Measurements from ENCODE around the gene TNFSF12. TPM values are rescaled to one million over a fixed set of nuclear protein-coding genes. Genes with fewer than 3 reads are reported as not detected.
A peak's percentile ranks its signal among the peaks of the same experiment; 100 is the strongest.

TNFSF12 gene
- total RNA-seq, 1 experiment from 2014 or later: 5.9 TPM

- Histone ChIP-seq H3K4me1 (replicated peaks) (no peaks in the 10 kb centered on the region), H3K36me3 (peaks cover 38% of the 10 kb centered on the region), H3K27ac (no peak overlapping the region), H3K9me3 (replicated peaks) (no peaks in the 10 kb centered on the region), H3K27me3 (replicated peaks) (no peaks in the 10 kb centered on the region), H3K4me3 (no peak overlapping the region)
- DNase-seq (ENCODE audit: low read depth in 1 of 2, low spot score in 2 of 2): no peak
Measured at GRCh38 chr17:7515911-7516610, 32.8 kb upstream of the TNFSF12 start.

- DNase-seq (ENCODE audit: low read depth in 1 of 2, low spot score in 2 of 2): no peak
Measured at GRCh38 chr17:7523033-7523432, 25.8 kb upstream of the TNFSF12 start.

GRCh38 chr17:7528842-7529241, 20.0 kb upstream of the TNFSF12 start:
- no peaks in the 10 kb centered on the region for H3K4me1 ChIP-seq (replicated peaks)
- H3K27ac ChIP-seq: no peak overlapping the region
- H3K36me3 ChIP-seq: no peaks in the 10 kb centered on the region
- DNase-seq (ENCODE audit: low read depth in 1 of 2, low spot score in 2 of 2): no peak
- H3K4me3 ChIP-seq: no peak overlapping the region
- peaks cover 11% of the 10 kb centered on the region for H3K9me3 ChIP-seq (replicated peaks)
- no peaks in the 10 kb centered on the region for H3K27me3 ChIP-seq (replicated peaks)

More at GRCh38 chr17:7523033-7523432, 25.8 kb upstream of the TNFSF12 start:
- Histone ChIP-seq H3K27ac (no peak overlapping the region), H3K36me3 (no peaks in the 10 kb centered on the region), H3K4me3 (no peak overlapping the region), H3K9me3 (replicated peaks) (peaks cover 3% of the 10 kb centered on the region; the same call in 1 of the 2 replicates), H3K4me1 (replicated peaks) (no peaks in the 10 kb centered on the region), H3K27me3 (replicated peaks) (no peaks in the 10 kb centered on the region)

- DNase-seq (ENCODE audit: low read depth in 1 of 2, low spot score in 2 of 2): no peak
- Histone ChIP-seq H3K9me3 (replicated peaks) (peaks cover 11% of the 10 kb centered on the region), H3K27ac (no peak overlapping the region), H3K4me3 (no peak overlapping the region), H3K27me3 (replicated peaks) (no peaks in the 10 kb centered on the region), H3K36me3 (no peaks in the 10 kb centered on the region), H3K4me1 (replicated peaks) (no peaks in the 10 kb centered on the region)
Measured at GRCh38 chr17:7530023-7530900, 18.6 kb upstream of the TNFSF12 start.

GRCh38 chr17:7538050-7538449, 10.8 kb upstream of the TNFSF12 start:
- no peak for DNase-seq (ENCODE audit: low read depth in 1 of 2, low spot score in 2 of 2)
- peaks cover 15% of the 10 kb centered on the region for H3K9me3 ChIP-seq (replicated peaks)
- no peak overlapping the region for H3K4me3 ChIP-seq
- no peaks in the 10 kb centered on the region for H3K27me3 ChIP-seq (replicated peaks)
- no peaks in the 10 kb centered on the region for H3K4me1 ChIP-seq (replicated peaks)
- H3K36me3 ChIP-seq: no peaks in the 10 kb centered on the region
- H3K27ac ChIP-seq: no peak overlapping the region

GRCh38 chr17:7538891-7539545, 9.8 kb upstream of the TNFSF12 start:
- no peak overlapping the region for H3K27ac ChIP-seq
- no peak overlapping the region for H3K4me3 ChIP-seq
- no peak for DNase-seq (ENCODE audit: low read depth in 1 of 2, low spot score in 2 of 2)
- no peaks in the 10 kb centered on the region for H3K27me3 ChIP-seq (replicated peaks)
- peaks cover 15% of the 10 kb centered on the region for H3K9me3 ChIP-seq (replicated peaks)
- H3K4me1 ChIP-seq (replicated peaks): no peaks in the 10 kb centered on the region
- H3K36me3 ChIP-seq: no peaks in the 10 kb centered on the region

GRCh38 chr17:7541074-7541621, 7.7 kb upstream of the TNFSF12 start:
- H3K4me1 ChIP-seq (replicated peaks): no peaks in the 10 kb centered on the region
- H3K27ac ChIP-seq: no peak overlapping the region
- H3K36me3 ChIP-seq: no peaks in the 10 kb centered on the region
- H3K27me3 ChIP-seq (replicated peaks): no peaks in the 10 kb centered on the region
- H3K9me3 ChIP-seq (replicated peaks): peaks cover 15% of the 10 kb centered on the region
- no peak overlapping the region for H3K4me3 ChIP-seq
- DNase-seq (ENCODE audit: low read depth in 1 of 2, low spot score in 2 of 2): no peak

- Histone ChIP-seq H3K36me3 (no peaks in the 10 kb centered on the region), H3K9me3 (replicated peaks) (no peaks in the 10 kb centered on the region), H3K27me3 (replicated peaks) (no peaks in the 10 kb centered on the region), H3K4me1 (replicated peaks) (peaks cover 12% of the 10 kb centered on the region), H3K4me3 (no peak overlapping the region), H3K27ac (no peak overlapping the region)
- no peak for DNase-seq (ENCODE audit: low read depth in 1 of 2, low spot score in 2 of 2)
Measured at GRCh38 chr17:7544911-7545310, 3.9 kb upstream of the TNFSF12 start.

GRCh38 chr17:7549401-7550055, 670 bp downstream of the TNFSF12 start:
- peaks cover 12% of the 10 kb centered on the region for H3K4me1 ChIP-seq (replicated peaks)
- no peak for DNase-seq (ENCODE audit: low read depth in 1 of 2, low spot score in 2 of 2)
- no peaks in the 10 kb centered on the region for H3K9me3 ChIP-seq (replicated peaks)
- H3K36me3 ChIP-seq: no peaks in the 10 kb centered on the region
- no peak overlapping the region for H3K27ac ChIP-seq
- H3K27me3 ChIP-seq (replicated peaks): no peaks in the 10 kb centered on the region
- H3K4me3 ChIP-seq: peak overlapping the region; percentile 47

GRCh38 chr17:7550344-7550743, 1.5 kb downstream of the TNFSF12 start:
- DNase-seq (ENCODE audit: low read depth in 1 of 2, low spot score in 2 of 2): no peak
- Histone ChIP-seq H3K9me3 (replicated peaks) (no peaks in the 10 kb centered on the region), H3K27me3 (replicated peaks) (no peaks in the 10 kb centered on the region), H3K36me3 (no peaks in the 10 kb centered on the region), H3K27ac (no peak overlapping the region), H3K4me1 (replicated peaks) (peaks cover 12% of the 10 kb centered on the region), H3K4me3 (no peak overlapping the region)

- H3K4me3 ChIP-seq: no peak overlapping the region
- no peak for DNase-seq (ENCODE audit: low read depth in 1 of 2, low spot score in 2 of 2)
- H3K27me3 ChIP-seq (replicated peaks): no peaks in the 10 kb centered on the region
- H3K36me3 ChIP-seq: no peaks in the 10 kb centered on the region
- no peak overlapping the region for H3K27ac ChIP-seq
- no peaks in the 10 kb centered on the region for H3K9me3 ChIP-seq (replicated peaks)
- H3K4me1 ChIP-seq (replicated peaks): peaks cover 12% of the 10 kb centered on the region
Measured at GRCh38 chr17:7551396-7551795, 2.5 kb downstream of the TNFSF12 start.

- no peaks in the 10 kb centered on the region for H3K27me3 ChIP-seq (replicated peaks)
- H3K9me3 ChIP-seq (replicated peaks): no peaks in the 10 kb centered on the region
- no peaks in the 10 kb centered on the region for H3K36me3 ChIP-seq
- H3K4me1 ChIP-seq (replicated peaks): peaks cover 12% of the 10 kb centered on the region
- H3K27ac ChIP-seq: no peak overlapping the region
- no peak overlapping the region for H3K4me3 ChIP-seq
- no peak for DNase-seq (ENCODE audit: low read depth in 1 of 2, low spot score in 2 of 2)
Measured at GRCh38 chr17:7552621-7553051, 3.8 kb downstream of the TNFSF12 start.

GRCh38 chr17:7553356-7553755, 4.5 kb downstream of the TNFSF12 start:
- no peaks in the 10 kb centered on the region for H3K27me3 ChIP-seq (replicated peaks)
- H3K27ac ChIP-seq: no peak overlapping the region

More at GRCh38 chr17:7553356-7553755, 4.5 kb downstream of the TNFSF12 start:
- no peak for DNase-seq (ENCODE audit: low read depth in 1 of 2, low spot score in 2 of 2)
- Histone ChIP-seq H3K36me3 (no peaks in the 10 kb centered on the region), H3K4me1 (replicated peaks) (peaks cover 10% of the 10 kb centered on the region), H3K4me3 (no peak overlapping the region), H3K9me3 (replicated peaks) (no peaks in the 10 kb centered on the region)
